K562 (cell line): ENCODE measurements around the gene ENPP6. TPM values are rescaled to one million over a fixed set of nuclear protein-coding genes. Genes with fewer than 3 reads are reported as not detected.

Experiments used
- ATAC-seq: fragments of 200-7000 bp; cut with Tn5 transposase; 3 replicates; pipeline ENCODE4 v1.9.1; 2020; ENCODE audit warnings: moderate library complexity
- BruUV-seq: library from RNA; stranded (reverse); fragments of 400-500 nt; replicated peaks from 2 replicates; lab custom pipeline; 2021; lab: Mats Ljungman, UMichigan
- CTCF ChIA-PET: fragments of 300-600 bp; formaldehyde crosslinking; extraction: SDS; loops from one replicate; lab custom pipeline; 2021; ENCODE audit warnings: low intra/inter-chr PET ratio; lab: Yijun Ruan, JAX
- POLR2A ChIA-PET: fragments of 300-600, 350-650 bp; sonication (Branson Sonifier 250); formaldehyde crosslinking; extraction: SDS; loops from one replicate; lab custom pipeline; 2021; ENCODE audit warnings: antibody characterized with exemption, inconsistent platforms; lab: Yijun Ruan, JAX
- DNase-seq, 4 experiments: peaks; one replicate each; pipeline versions ENCODE4 v3.0.0 to v3.0.0-alpha.2; 2011 to 2018; ENCODE audit warnings: low spot score in 3 of 4, mixed read lengths in 3 of 4; ENCODE audit errors: extremely low read depth in 1 of 4
- FAIRE-seq: peaks from 2 replicates; lab custom pipeline; 2011; peaks lifted over from hg19 to GRCh38; lab: Jason Lieb, UNC
- H2AFZ ChIP-seq: 2 replicates; pipeline ENCODE4 v1.6.0; 2011; ENCODE audit warnings: low read depth, low read length, control low read depth, inconsistent platforms
- H3K27ac ChIP-seq: fragments of 200-600 bp; 3 replicates; pipeline ENCODE4 v1.8.0; 2011; ENCODE audit warnings: low read depth, mild to moderate bottlenecking, control low read depth, inconsistent platforms, low read length, moderate library complexity, mixed read lengths; ENCODE audit errors: extremely low read depth
- H3K27me3 ChIP-seq, 2 experiments: fragments of 300-600 bp in 1 of 2; 2 replicates in 1 of 2; 3 replicates in 1 of 2; pipeline versions ENCODE4 v1.6.0 to v1.8.0; 2011; ENCODE audit warnings: inconsistent platforms in 2 of 2, low read length in 2 of 2, mild to moderate bottlenecking in 1 of 2, mixed read lengths in 1 of 2, moderate library complexity in 1 of 2; ENCODE audit not compliant: control insufficient read depth in 2 of 2, insufficient read depth in 2 of 2
- H3K36me3 ChIP-seq: fragments of 300-600 bp; 3 replicates; pipeline ENCODE4 v1.8.0; 2011; ENCODE audit warnings: mild to moderate bottlenecking, low read length, inconsistent platforms; ENCODE audit not compliant: control insufficient read depth, insufficient read depth
- H3K4me1 ChIP-seq, 2 experiments: fragments of 200-600 bp in 1 of 2; replicated peaks in 1 of 2; 2 replicates in 1 of 2; 3 replicates in 1 of 2; pipeline versions ENCODE4 v1.5.1 to v1.8.0; 2011; ENCODE audit warnings: inconsistent platforms in 2 of 2, low read length in 2 of 2, mild to moderate bottlenecking in 1 of 2, mixed read lengths in 1 of 2, moderate library complexity in 1 of 2; ENCODE audit not compliant: control insufficient read depth in 2 of 2, insufficient read depth in 2 of 2
- H3K4me2 ChIP-seq: 2 replicates; pipeline ENCODE4 v1.6.1; 2011; ENCODE audit warnings: low read length, control low read depth, inconsistent platforms, mixed read lengths; ENCODE audit not compliant: insufficient read depth
- H3K4me3 ChIP-seq: fragments of 200-600 bp; sonication (generic), shearing (Covaris generic); 2 replicates; pipeline ENCODE4 v1.5.1; 2016; ENCODE audit warnings: control low read depth, inconsistent platforms
- H3K79me2 ChIP-seq: fragments of 200-600 bp; 3 replicates; pipeline ENCODE4 v1.8.0; 2011; ENCODE audit warnings: low read length, inconsistent platforms; ENCODE audit not compliant: control insufficient read depth, insufficient read depth
- H3K9ac ChIP-seq, 2 experiments: 2 replicates each; pipeline versions ENCODE4 v1.6.0 to v1.6.1; 2011; ENCODE audit warnings: low read depth in 2 of 2, low read length in 2 of 2, control low read depth in 1 of 2, inconsistent platforms in 1 of 2, mild to moderate bottlenecking in 1 of 2, mixed read lengths in 1 of 2; ENCODE audit not compliant: insufficient read depth in 1 of 2
- H3K9me1 ChIP-seq: one replicate; pipeline ENCODE4 v1.6.0; 2011; ENCODE audit warnings: inconsistent platforms, mild to moderate bottlenecking, low read length, moderate library complexity; ENCODE audit not compliant: control insufficient read depth, insufficient read depth
- H3K9me3 ChIP-seq: replicated peaks from 2 replicates; pipeline ENCODE4 v1.5.1; 2011; ENCODE audit warnings: low read depth, low read length, inconsistent platforms; ENCODE audit not compliant: control insufficient read depth, insufficient read depth
- H4K20me1 ChIP-seq: replicated peaks from 2 replicates; pipeline ENCODE4 v1.6.1; 2011; ENCODE audit warnings: low read length, inconsistent platforms, mixed read lengths; ENCODE audit not compliant: control insufficient read depth, insufficient read depth
- BMI1 ChIP-seq: fragments of 150-350 bp; IDR thresholded peaks from 2 replicates; pipeline ENCODE4 v1.6.1; 2014; ENCODE audit warnings: low read length
- CUX1 ChIP-seq: fragments of 200-800 bp; sonication (Bioruptor generic); IDR thresholded peaks from 2 replicates; pipeline ENCODE4 v1.6.1; 2016; ENCODE audit warnings: missing genetic modification characterization, missing compliant biosample characterization
- ESRRB ChIP-seq: fragments of 250-450 bp; sonication (Bioruptor Pico); IDR thresholded peaks from 2 replicates; pipeline ENCODE4 v1.5.0; 2020; ENCODE audit warnings: mild to moderate bottlenecking, moderate library complexity, borderline replicate concordance
- FOS ChIP-seq: IDR thresholded peaks from 3 replicates; pipeline ENCODE4 v1.6.1; 2011; ENCODE audit not compliant: insufficient read length; ENCODE audit errors: extremely low read depth
- PHTF2 ChIP-seq: fragments of 250-450 bp; sonication (Bioruptor Pico); IDR thresholded peaks from 2 replicates; pipeline ENCODE4 v1.5.0; 2021; ENCODE audit warnings: mild to moderate bottlenecking
- RAD51 ChIP-seq: fragments of 450-650 bp; IDR thresholded peaks from 2 replicates; pipeline ENCODE4 v1.7.1; 2016; ENCODE audit warnings: low read depth, mild to moderate bottlenecking, borderline replicate concordance
- TBP ChIP-seq: optimal IDR thresholded peaks from 2 replicates; pipeline ENCODE3; 2011; ENCODE audit warnings: low read depth, low read length, improper control_type of control experiment
- TEAD2 ChIP-seq: fragments of 450-650 bp; IDR thresholded peaks from 2 replicates; pipeline ENCODE4 v1.6.1; 2016; ENCODE audit warnings: missing genetic modification characterization, control low read depth, missing compliant biosample characterization
- WHSC1 ChIP-seq: IDR thresholded peaks from one replicate; pipeline ENCODE4 v1.6.1; 2012; ENCODE audit warnings: low read length, control low read depth, inconsistent platforms
- ZFP1 ChIP-seq: fragments of 450-650 bp; formaldehyde crosslinking; IDR thresholded peaks from 2 replicates; pipeline ENCODE4 v1.4.0; 2020; ENCODE audit warnings: mild to moderate bottlenecking, mixed read lengths
- ZNF124 ChIP-seq: sonication (generic); formaldehyde crosslinking; IDR thresholded peaks from 2 replicates; pipeline ENCODE4 v1.8.1; 2022; ENCODE audit warnings: missing genetic modification reagents
- ZNF165 ChIP-seq: fragments of 250-450 bp; sonication (Bioruptor Pico); IDR thresholded peaks from 2 replicates; pipeline ENCODE4 v1.4.0; 2020; ENCODE audit warnings: borderline replicate concordance
- ZNF384 ChIP-seq: IDR thresholded peaks from 2 replicates; pipeline ENCODE4 v1.6.1; 2012; ENCODE audit warnings: low read depth, low read length, improper control_type of control experiment
- ZNF507 ChIP-seq: conservative IDR thresholded peaks from 2 replicates; pipeline ENCODE4 v1.6.1; 2017; ENCODE audit warnings: missing genetic modification characterization, missing compliant biosample characterization
- ZNF512 ChIP-seq: IDR thresholded peaks from 2 replicates; pipeline ENCODE4 v1.6.1; 2016; ENCODE audit warnings: missing genetic modification characterization, missing compliant biosample characterization
- ZSCAN29 ChIP-seq: fragments of 450-650 bp; IDR thresholded peaks from 2 replicates; pipeline ENCODE4 v1.6.1; 2017
- WGBS: fragments of 100-300 bp; shearing (Covaris generic); methylation state at CpG from one replicate; pipeline ENCODE4 v1.1.6; 2016; ENCODE audit warnings: low coverage, mixed read lengths; ENCODE audit not compliant: insufficient coverage; ENCODE audit errors: missing lambda C conversion rate; 5-methylcytosine and 5-hydroxymethylcytosine counted together
- in situ Hi-C: fragments of 300-500 bp; cut with MboI; formaldehyde crosslinking; loops from 4 replicates; pipeline ENCODE4 v1.15.0; 2018; ENCODE audit warnings: inconsistent platforms, mixed read lengths
- intact Hi-C: fragments of 100-400 bp; cut with micrococcal nuclease; formaldehyde crosslinking; loops from 2 replicates; pipeline ENCODE4 v1.14.2; 2022
- polyA plus RNA-seq, 8 experiments: library from polyadenylated mRNA; depleted of rRNA in 4 of 8; stranded (reverse) in 5 of 8; unstranded in 3 of 8; fragments of >200 nt; fragmentation: Nextera tagmentation in 2 of 8; fragmentation: Illumina TruSeq in 1 of 8; extraction: Ambion mirVana in 2 of 8; extraction: Trizol in 1 of 8; gene quantifications; 2 replicates each; pipeline versions ENCODE4 v1.2.1 to v1.2.3, GENCODE V29; 2011 to 2014; ENCODE audit warnings: inconsistent platforms in 1 of 8, missing spikeins in 1 of 8
- total RNA-seq, 7 experiments: library from RNA; depleted of rRNA in 6 of 7; stranded (reverse); fragments of >200 nt in 6 of 7; fragmentation: Illumina TruSeq in 2 of 7; extraction: Trizol in 2 of 7; gene quantifications; 2 replicates each; pipeline versions ENCODE4 v1.2.1 to v1.2.3, GENCODE V29; 2011 to 2021; ENCODE audit warnings: low replicate concordance in 1 of 7
- TF ChIP-seq, protein P1 (sequence below): fragments of 250-450 bp; sonication (Bioruptor Pico); IDR thresholded peaks from 2 replicates; pipeline ENCODE4 v1.8.0; 2021; ENCODE audit warnings: borderline replicate concordance, mild to moderate bottlenecking, moderate library complexity; ENCODE audit not compliant: poor library complexity, severe bottlenecking

The ENPP6 gene
- total and polyA plus RNA-seq, 9 of the 15 experiments (the other 6 are each of a cell fraction or from before 2014, with no cell fraction given): 0.29 TPM; not detected in 8

GRCh38 chr4:184122631-184123408 lies 94.9 kb downstream of the ENPP6 start:
- no peaks in the 10 kb centered on the region for H3K79me2 ChIP-seq
- in situ Hi-C loops (no loop called here), intact Hi-C loops (no loop called here)
- POLR2A ChIA-PET: no interaction called here
- FAIRE-seq: no peak
- BruUV-seq: no TSS peak
- CTCF ChIA-PET: no interaction called here
- no peak overlapping the region for H2AFZ ChIP-seq
- WGBS: 18% methylated on average over 13 of the region's 13 CpGs
- no peak overlapping the region for H3K4me2 ChIP-seq
- H3K4me1 ChIP-seq: no peaks in the 10 kb centered on the region
- no peaks in the 10 kb centered on the region for H3K9me3 ChIP-seq
- no peak overlapping the region for H3K27ac ChIP-seq
- H3K36me3 ChIP-seq: no peaks in the 10 kb centered on the region
- H3K4me3 ChIP-seq: no peak overlapping the region
- H3K27me3 ChIP-seq: peaks cover under 1 to 20% of the 10 kb centered on the region in 2 experiments; a peak in 3 of 5 replicates
- no peaks in the 10 kb centered on the region for H3K9me1 ChIP-seq
- no peaks in the 10 kb centered on the region for H4K20me1 ChIP-seq
- DNase-seq: peak in 1 of 4 experiments; percentile 14
- no peak overlapping the region for H3K9ac ChIP-seq
- peak; percentile 71; the same call in 2 of the 3 replicates for ATAC-seq
- TF ChIP-seq PHTF2 (no peak), WHSC1 (no peak), ESRRB (no peak), CUX1 (CRISPR knock-in tag) (no peak), ZNF384 (no peak), ZNF124 (CRISPR knock-in tag) (no peak), FOS (no peak), TBP (no peak), ZNF507 (no peak), ZNF512 (tag) (no peak), ZNF165 (CRISPR knock-in tag) (no peak), BMI1 (no peak), RAD51 (no peak), ZSCAN29 (no peak), ZFP1 (CRISPR knock-in tag) (no peak), TEAD2 (tag) (no peak)
- TF ChIP-seq, protein P1, sequence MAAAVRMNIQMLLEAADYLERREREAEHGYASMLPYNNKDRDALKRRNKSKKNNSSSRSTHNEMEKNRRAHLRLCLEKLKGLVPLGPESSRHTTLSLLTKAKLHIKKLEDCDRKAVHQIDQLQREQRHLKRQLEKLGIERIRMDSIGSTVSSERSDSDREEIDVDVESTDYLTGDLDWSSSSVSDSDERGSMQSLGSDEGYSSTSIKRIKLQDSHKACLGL: no peak
